ACHN (cell line): Measurements from ENCODE around the gene CACNA1E.

Experiments used
- DNase-seq: peaks from one replicate; pipeline ENCODE4 v3.0.0-alpha.2; 2015
- in situ Hi-C: cut with HindIII; loops from 2 replicates; pipeline ENCODE4 v1.10.0; 2017; ENCODE audit warnings: low sequenced_read_pairs, low pct_ligation_motif_present, low pct_unique_long_range_greater_than_20kb

Gene CACNA1E

DNA sequence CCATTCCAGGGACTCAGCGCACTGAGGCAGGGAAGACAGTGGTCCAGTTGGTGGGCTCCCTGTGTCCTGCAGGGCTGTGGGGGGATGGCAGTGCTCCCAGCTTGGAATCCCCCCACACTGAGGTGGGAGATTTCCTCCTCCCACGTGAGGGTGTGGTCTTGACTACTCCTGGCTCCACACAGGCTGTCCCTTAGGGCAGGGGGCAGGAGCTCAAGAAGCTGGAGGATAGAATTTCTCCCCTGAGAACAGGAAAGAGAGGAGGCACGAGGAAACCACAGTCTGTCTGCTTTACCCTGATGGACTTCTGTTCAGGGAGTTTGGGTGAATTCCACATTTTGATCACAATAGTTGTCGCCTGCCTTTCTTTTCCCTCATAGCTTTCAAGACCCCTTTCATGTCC is 62.1 kb downstream of the CACNA1E start:
- in situ Hi-C loops = no loop called here
- no peak for DNase-seq

DNA sequence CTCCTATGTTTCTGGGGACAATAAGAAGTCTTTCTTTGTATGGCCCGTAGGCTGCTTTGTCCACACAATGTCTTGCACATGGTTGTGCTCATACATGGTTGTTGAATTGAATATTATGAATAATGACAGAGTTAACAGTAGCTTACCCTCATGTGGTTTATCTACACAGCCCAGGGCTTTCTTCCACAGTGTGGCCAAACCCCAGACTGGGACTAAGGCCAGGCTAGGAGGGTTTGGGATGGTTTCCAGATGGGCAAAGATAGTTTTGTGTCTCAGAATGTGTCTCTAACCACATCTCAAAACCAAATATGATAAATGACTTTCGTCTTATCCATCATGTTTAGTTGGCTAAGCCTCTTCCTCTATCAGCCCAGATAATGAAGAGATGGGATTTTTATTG is 65.2 kb downstream of the CACNA1E start:
- DNase-seq = no peak

DNA sequence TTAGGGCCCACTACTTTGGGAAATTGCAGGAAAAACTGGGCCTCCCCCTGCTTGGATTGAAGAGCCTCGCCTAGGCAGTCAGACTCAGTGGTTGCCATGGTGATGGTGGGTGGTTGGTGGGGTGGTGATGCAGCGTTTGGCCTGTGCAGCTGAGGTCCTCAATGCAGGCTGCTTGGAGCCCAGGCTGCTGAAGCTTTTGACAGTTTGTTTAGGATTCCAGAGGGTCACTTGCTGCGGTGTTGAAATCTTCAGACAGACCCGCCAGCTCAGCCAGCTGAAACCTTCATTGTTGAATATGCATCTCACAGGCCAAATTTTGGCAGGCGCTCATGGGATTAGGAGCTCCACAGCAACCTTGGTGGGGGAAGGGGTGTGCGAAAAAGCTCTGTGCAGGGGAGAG is 67.9 kb downstream of the CACNA1E start:
- in situ Hi-C loops = no loop called here
- DNase-seq = no peak

More for the DNA sequence above, 65.2 kb downstream of the CACNA1E start:
- in situ Hi-C loops = no loop called here

DNA sequence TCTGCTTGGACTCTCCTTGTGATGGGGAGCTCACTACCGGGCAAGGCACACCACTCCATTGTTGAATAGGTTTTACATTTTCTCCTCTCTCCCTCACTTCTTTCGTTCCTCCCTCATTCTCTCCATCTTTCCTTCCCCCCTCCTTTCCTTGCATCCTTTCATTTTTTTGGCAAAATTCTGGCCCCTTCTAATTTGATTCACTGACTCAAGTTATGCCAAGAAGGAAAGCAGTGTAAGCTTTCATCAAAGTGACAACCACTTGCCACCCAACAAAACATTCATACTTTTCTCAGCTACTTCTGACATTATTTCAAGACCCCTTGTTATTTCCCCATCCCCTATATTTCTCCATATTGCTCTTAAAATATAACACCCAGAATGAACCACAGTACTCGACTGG is 68.4 kb downstream of the CACNA1E start:
- DNase-seq = no peak
- in situ Hi-C loops = no loop called here

DNA sequence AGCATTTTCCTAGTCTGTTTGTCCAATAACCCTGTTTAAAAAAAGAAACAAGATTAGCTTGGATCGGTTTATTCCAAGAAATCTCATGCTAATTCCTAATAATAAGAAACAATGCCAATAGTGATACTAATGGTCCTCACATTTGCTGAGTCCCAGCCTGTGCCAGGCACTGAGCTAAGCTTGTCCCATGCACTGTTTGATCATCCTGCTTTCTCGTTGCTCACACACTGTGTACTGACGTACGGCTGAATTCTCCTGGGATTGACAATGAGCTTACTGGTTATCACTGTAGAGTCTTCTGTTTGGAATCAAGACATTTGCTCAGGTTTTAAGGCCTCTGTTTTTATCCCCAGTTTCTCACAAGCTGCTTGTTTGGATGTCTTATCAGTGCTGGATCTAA is 71.1 kb downstream of the CACNA1E start:
- in situ Hi-C loops = no loop called here
- DNase-seq = no peak

DNA sequence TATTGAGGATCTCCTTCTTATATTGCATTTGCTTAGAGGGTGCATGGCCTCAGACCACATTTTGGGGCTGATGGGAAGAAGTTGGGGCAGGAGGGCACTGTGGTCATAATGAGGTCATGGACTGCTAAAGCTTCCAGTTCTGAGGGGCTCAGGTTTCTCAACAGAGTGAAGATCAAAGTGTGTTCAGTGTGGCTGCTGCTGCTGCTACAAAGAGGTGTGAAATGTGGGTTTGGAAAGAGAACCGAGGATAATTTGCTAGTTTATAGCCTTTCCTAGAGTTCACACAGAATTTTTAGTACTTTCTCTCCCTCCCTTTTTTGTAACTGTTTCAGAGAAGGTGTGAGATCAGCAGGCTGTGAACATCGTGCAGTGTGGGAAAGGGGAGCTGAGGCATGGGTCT is 73.3 kb downstream of the CACNA1E start:
- in situ Hi-C loops = no loop called here
- no peak for DNase-seq

DNA sequence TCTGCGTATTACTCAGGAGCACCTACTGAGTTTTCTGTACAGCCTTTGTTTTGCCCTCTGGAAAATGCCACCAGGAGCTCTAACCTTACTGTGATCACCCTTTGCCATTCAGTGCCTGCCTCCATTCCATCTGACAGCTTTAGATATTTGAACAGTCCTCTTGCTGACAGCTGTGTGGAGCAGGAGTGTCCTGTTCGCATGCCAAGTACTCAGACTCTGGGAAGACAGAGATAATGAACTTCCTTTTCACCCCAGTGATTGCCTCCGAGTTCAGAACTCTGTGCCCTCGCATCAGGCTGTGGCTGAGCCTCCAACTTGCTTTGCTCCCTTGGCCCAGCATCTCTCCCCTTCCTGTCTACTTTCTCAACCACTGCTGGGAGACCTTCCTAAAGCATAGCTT is 74.0 kb downstream of the CACNA1E start:
- DNase-seq = no peak
- in situ Hi-C loops = no loop called here

DNA sequence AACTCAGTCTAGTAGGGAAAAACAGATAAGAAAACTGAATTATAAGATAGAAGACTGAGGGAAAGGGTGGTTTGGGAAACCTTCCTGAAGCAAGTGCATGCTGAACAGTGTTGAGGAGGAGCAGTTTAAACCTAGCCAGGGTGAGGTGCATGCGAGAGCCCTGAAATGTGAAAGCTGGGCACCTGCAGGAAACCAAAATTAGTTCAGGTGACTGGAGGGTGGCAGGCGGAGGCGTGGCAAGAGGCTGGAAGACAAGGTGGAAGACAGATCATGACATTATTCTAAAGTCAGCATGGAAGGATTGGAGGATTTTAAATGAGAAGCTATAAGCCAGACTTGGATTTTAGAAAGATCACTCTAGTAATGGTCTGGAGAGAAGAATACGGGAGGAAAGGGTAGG is 75.1 kb downstream of the CACNA1E start:
- no peak for DNase-seq
- in situ Hi-C loops = no loop called here

DNA sequence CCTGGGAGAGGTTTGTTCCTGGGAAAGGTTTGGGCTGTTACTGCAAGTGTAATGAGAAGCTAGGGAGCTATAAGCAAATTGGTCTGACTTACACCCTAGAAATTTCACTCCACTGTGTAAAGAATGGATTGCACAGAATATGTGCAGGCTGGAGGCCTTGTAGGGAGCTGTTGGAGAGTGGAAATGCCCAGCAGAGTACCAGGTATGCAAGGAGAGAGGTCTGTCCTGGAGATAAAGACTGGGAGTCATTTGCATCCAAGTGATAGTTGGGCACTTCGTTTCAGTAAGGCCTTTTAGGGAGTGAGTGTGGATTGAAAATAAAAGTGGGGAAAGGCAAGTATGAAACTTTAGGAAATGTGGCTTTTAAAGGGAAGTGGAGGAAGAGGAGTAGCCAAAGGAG is 75.8 kb downstream of the CACNA1E start:
- in situ Hi-C loops = no loop called here
- DNase-seq = no peak

DNA sequence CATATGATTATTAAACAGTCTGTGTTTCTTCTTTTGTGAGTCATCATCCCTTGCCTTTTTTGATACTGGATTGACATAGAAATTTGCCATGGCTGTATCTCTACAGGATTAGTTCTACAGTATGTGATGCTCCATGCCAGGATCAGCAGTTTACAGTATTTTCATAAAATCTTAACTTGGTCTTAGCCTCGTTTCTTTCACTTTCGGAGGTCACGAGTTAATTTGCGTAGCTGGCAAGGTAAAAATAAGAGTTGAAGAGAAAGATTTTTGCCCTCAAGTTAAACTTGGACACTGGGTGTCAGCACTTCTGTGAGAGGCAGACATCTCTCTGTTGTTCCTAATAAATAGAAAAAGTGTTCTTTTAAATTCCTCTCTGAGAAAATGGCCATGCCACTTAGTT is 79.1 kb downstream of the CACNA1E start:
- in situ Hi-C loops = no loop called here
- DNase-seq = no peak

DNA sequence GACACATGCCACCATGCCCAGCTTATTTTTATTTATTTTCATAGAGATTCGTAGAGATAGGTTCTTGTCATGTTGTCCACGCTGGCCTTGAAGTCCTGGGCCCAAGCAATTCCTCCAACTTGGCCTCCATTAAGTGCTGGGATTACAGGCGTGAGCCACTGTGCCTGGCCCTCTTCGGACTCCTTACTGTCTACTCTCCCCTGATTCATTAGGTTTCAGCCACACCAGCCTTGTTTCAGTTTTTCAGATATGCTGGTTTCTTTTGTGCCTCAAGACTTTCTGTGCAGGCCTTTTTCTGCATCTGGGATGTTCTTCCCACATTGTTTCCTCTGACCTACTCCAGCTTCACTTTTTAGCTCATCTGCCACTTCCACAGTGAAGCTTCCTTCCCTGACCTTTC is 85.4 kb downstream of the CACNA1E start:
- in situ Hi-C loops = no loop called here
- no peak for DNase-seq

DNA sequence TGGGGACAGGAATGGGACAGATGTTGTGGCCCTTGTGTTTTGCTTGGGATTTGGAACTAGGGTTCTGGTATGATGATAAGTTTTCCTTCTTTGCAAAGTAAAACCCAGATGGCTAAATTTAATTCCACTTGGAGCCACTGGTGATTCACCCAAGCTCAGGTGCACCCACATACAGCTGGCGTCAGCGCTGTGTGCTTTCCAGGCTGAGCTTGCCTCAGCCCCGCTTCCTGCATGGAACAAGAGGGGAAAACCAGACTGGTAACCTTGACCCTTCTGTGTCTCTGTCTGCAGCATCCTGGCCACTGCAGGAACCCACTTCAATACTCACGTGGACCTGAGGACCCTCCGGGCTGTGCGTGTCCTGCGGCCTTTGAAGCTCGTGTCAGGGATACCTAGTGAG is 94.2 kb downstream of the CACNA1E start:
- in situ Hi-C loops = no loop called here
- no peak for DNase-seq

DNA sequence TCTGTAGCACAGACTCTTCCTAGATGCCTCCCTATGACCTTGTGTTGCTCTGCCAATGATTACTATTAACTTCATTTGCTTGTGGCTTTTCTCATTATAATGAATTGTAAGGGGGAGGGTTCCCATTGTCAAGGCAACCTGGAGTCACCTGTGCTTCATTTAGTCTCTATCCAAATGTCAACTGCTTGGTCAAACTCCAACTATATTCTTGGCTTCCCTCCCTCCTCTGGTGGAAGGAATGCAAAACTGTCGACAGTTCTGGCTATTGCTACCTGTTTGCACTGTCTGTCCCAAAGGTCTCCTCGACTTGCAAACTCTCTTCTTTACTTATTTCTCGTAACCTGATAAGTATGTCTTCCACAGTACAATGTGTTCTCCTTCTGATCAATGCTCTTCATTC is 100.3 kb downstream of the CACNA1E start:
- DNase-seq = no peak
- in situ Hi-C loops = no loop called here

DNA sequence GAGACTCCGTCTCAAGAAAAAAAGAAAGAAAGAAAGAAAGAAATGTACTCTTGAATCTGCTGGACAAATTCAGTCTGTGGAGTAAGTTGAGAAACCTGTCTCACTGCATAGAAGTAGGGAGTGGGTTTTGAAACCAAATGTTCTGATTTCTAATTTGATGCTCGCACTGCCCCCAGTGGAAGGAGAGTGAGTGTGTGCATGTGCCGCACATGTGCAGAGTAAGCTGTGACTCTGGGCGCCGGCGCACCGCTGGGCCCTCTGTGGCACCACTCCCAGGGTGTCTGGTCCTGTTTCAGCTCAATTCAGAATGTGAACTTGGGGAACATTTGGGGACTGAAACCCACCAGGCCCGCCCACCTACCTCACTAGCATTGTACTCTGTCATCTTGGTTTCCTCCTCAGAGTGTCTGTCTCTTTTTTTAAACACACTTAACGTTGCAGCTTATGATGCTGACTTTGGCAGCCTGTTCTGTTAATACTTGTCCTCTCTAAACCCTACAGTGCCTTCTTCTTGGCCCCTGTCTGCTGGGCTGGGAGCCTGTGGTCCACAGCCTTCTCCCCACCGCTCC is 104.6 kb downstream of the CACNA1E start:
- DNase-seq = no peak
- in situ Hi-C loops = no loop called here

DNA sequence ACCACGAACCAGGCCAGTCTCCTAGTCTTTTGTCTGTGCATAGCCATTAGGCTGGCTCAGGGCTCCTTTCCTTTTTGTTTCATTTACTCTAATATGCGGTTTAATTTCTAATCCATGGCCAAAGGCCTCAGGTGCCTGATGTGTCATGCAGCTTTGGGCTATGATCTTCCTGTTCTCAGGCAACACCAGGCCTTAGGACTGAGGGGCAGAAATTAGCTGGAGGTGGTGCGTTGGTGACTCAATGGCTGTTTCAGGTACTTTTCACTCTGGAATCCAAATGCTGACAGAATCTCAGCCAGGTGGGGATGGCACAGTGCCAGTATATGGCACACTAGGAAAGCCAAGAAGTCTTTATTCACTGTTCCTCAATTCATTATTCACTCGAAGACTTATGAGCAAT is 105.3 kb downstream of the CACNA1E start:
- DNase-seq = no peak
- in situ Hi-C loops = no loop called here

DNA sequence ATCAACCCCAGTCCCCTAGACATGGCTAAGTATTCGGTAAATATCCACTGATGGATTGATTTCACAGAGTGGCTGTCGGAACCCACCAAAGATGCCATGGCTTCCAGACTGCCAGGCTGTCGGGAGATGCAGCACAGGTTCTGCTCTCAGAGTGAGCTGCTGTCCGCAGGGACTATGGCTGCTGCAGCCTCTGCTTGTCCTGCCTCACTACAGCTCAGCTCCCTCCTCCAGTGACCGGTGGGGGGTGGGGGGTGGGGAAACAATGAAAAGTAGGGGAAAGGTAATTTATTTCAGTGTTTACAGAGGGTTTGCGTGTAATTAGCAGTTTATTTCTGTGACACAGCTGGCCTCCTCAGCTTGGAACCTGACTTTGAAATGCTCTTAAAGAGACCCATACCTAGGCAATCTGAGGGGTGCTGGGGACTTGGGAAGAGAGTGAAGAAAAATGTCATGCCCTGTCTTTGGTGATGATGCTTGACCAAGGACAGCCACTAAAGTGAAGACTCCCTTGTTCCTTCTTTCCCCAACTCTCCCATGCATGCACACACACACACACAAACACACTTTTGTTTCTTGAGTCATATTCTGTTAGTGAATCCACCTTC is 109.0 kb downstream of the CACNA1E start:
- DNase-seq = no peak
- in situ Hi-C loops = no loop called here

DNA sequence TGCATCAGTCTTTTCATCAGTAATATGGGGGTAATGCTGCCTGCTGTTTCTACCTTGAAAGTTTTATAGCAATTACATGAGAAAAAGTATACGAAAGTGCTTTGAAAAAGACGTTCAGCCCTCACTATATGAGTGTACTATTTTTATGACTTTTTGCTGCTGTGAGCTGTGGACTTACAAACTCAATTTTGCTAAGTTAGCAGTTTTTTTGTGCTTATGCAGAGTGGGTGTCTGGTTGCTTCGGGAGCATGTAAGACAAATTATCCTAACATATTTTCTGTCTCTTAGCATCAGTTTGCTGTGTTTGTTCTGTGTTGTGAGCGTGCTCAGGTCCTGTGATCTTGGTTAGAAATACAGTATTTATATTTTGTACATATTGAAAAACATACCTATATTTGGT is 109.7 kb downstream of the CACNA1E start:
- no peak for DNase-seq
- in situ Hi-C loops = no loop called here

DNA sequence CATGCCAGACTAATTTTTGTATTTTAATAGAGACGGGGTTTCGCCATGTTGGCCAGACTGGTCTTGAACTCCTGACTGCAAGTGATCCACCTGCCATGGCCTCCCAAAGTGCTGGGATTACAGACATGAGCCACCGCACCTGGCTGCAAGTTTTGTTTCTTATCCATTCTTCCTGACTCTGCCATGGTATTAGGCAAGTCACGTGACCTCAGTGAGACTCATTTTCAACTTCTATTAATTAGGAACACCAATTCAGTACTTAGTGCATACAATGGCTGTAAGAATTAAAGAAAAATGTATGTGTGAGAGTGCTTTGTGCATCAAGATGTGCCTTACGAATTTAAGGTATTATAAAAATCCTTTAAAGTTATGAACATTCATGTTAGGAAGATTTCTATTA is 111.2 kb downstream of the CACNA1E start:
- DNase-seq = no peak
- in situ Hi-C loops = no loop called here

DNA sequence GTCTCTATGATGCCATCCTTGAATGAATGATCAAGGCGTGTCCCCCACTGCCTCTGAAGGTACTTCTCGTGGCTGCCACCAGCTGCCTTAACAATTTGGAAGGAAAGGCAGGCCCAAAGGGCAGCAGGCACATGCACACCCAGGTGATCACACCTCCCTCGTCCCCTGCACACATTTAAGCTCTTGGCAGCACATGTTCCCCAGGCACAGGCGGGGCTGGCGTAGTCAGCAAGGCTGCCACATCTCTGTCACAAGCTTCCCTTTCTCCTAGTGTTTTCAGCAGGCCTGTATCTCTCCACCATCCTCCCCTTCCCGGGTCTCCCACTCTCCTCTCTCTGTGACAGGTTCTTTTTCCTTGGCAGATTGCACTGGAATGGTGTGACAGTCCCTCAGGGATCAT is 111.9 kb downstream of the CACNA1E start:
- in situ Hi-C loops = no loop called here
- no peak for DNase-seq

DNA sequence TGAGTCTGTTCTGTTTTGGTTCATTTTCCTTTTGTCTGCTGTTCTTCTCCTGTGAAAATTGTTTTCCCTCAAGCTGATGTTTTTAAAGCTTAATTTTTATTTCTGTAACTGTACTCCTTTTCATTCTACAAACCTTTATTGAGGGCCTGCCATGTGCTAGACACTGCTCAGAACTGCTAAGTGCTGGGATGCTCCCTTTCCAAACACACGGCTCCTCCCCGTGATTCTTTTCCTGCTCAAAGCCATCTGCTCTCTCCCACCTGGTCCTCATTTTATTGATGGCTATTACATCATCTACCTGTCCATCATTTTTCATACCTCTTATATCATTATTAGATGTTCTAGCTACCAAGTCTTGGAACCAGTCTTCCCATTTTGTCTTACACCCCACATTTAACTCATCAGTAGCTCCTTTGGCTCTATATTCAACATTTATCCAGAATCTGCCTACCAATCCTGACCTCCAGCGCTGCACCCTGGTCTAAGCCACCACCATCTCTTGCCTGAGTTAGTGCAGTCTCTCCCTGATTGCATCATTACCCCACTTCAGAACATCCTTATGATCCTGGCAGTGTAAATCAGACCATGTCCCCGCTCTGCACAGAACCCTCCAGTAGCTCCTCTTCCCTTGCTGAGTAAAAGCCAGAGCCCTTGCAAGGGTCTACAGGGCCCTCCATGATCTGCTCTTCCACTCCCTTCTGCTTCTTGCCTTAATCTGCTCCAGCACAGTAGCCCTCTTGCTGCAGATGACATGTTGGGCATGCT is 118.1 kb downstream of the CACNA1E start:
- DNase-seq = no peak
- in situ Hi-C loops = no loop called here
